Kidney tubule cell (primary cell): ENCODE data around the gene PROS1.
"Not testable (repeated sequence)": the region's sequence is repeated elsewhere in the genome, so short reads cannot be mapped to it uniquely, and the experiment has no call there.

Source experiments
- DNase-seq: peaks from one replicate; pipeline ENCODE4 v3.0.0-alpha.2; 2018; ENCODE audit warnings: low spot score

Gene PROS1

GRCh38 chr3:93969443-93969842 is 4.3 kb downstream of the PROS1 start:
- peak; percentile 87 for DNase-seq

GRCh38 chr3:93965106-93965505 is 8.6 kb downstream of the PROS1 start:
- DNase-seq: not testable (repeated sequence)

- DNase-seq: no peak
These were observed 10.9 kb downstream of the PROS1 start for GRCh38 chr3:93962798-93963197.

GRCh38 chr3:93961489-93961888 is 12.2 kb downstream of the PROS1 start:
- DNase-seq: no peak

- DNase-seq: no peak
These were observed 12.7 kb downstream of the PROS1 start for GRCh38 chr3:93961026-93961425.

GRCh38 chr3:93949958-93950357 is 23.7 kb downstream of the PROS1 start:
- not testable (repeated sequence) for DNase-seq

- peak; percentile 4 for DNase-seq
These were observed 36.2 kb downstream of the PROS1 start for GRCh38 chr3:93937485-93937884.

GRCh38 chr3:93936549-93936948 is 37.1 kb downstream of the PROS1 start:
- no peak for DNase-seq

- DNase-seq: no peak
These were observed 39.2 kb downstream of the PROS1 start for GRCh38 chr3:93934366-93935046.

- no peak for DNase-seq
These were observed 42.0 kb downstream of the PROS1 start for GRCh38 chr3:93931597-93932229.

GRCh38 chr3:93930041-93930440 is 43.7 kb downstream of the PROS1 start:
- DNase-seq: no peak

- no peak for DNase-seq
These were observed 46.9 kb downstream of the PROS1 start for GRCh38 chr3:93926789-93927188.

GRCh38 chr3:93924491-93924890 is 49.2 kb downstream of the PROS1 start:
- peak; percentile 63 for DNase-seq

GRCh38 chr3:93923006-93923405 is 50.7 kb downstream of the PROS1 start:
- no peak for DNase-seq

- DNase-seq: not testable (repeated sequence)
These were observed 56.1 kb downstream of the PROS1 start for GRCh38 chr3:93917546-93918029.

GRCh38 chr3:93913623-93914022 is 60.1 kb downstream of the PROS1 start:
- DNase-seq: peak; percentile 9

- no peak for DNase-seq
These were observed 62.5 kb downstream of the PROS1 start for GRCh38 chr3:93911206-93911605.

- no peak for DNase-seq
These were observed 63.6 kb downstream of the PROS1 start for GRCh38 chr3:93910097-93910496.

GRCh38 chr3:93907132-93907531 is 66.6 kb downstream of the PROS1 start:
- DNase-seq: no peak

GRCh38 chr3:93906245-93906644 is 67.5 kb downstream of the PROS1 start:
- DNase-seq: no peak

GRCh38 chr3:93904568-93904967 is 69.1 kb downstream of the PROS1 start:
- peak; percentile 23 for DNase-seq

- DNase-seq: not testable (repeated sequence)
These were observed 95.3 kb downstream of the PROS1 start for GRCh38 chr3:93878250-93879017.

- not testable (repeated sequence) for DNase-seq
These were observed 96.3 kb downstream of the PROS1 start for GRCh38 chr3:93877427-93877826.
